NCI-H1048 (cell line): ENCODE results near the gene DCTN3.
"Not testable (repeated sequence)": the region's sequence is repeated elsewhere in the genome, so short reads cannot be mapped to it uniquely, and the experiment has no call there.

Source experiments
- DNase-seq: peaks from one replicate; lab custom pipeline; 2025; lab: John Stamatoyannopoulos, UW

The DCTN3 gene

GRCh38 chr9:34647084-34647403 is 26.7 kb upstream of the DCTN3 start:
- no peak for DNase-seq

GRCh38 chr9:34646211-34647083 is 26.2 kb upstream of the DCTN3 start, which contains the start of gene GALT:
Gene GALT, plus strand, starts transcription at chr9:34646675. Its CDS starts 30 bp downstream, at chr9:34646705.
- DNase-seq: peak; percentile 78

GRCh38 chr9:34644766-34645314 is 24.5 kb upstream of the DCTN3 start:
- DNase-seq: no peak

- DNase-seq: no peak
Measured at GRCh38 chr9:34642679-34643078, 22.4 kb upstream of the DCTN3 start.

- not testable (repeated sequence) for DNase-seq
Measured at GRCh38 chr9:34639322-34639721, 19.0 kb upstream of the DCTN3 start.

GRCh38 chr9:34638138-34638445 is 17.8 kb upstream of the DCTN3 start:
- DNase-seq: no peak

- peak; percentile 77 for DNase-seq
Measured at GRCh38 chr9:34637356-34638137, 17.3 kb upstream of the DCTN3 start, which contains the start of gene SIGMAR1. Gene SIGMAR1, minus strand, starts transcription at chr9:34637787. Its CDS starts 90 bp downstream, at chr9:34637697.

GRCh38 chr9:34636791-34637355 is 16.6 kb upstream of the DCTN3 start:
- DNase-seq: no peak

- no peak for DNase-seq
Measured at GRCh38 chr9:34635556-34635955, 15.3 kb upstream of the DCTN3 start.

GRCh38 chr9:34634551-34635248 is 14.4 kb upstream of the DCTN3 start:
- no peak for DNase-seq

GRCh38 chr9:34633851-34634550 is 13.7 kb upstream of the DCTN3 start:
- no peak for DNase-seq

GRCh38 chr9:34633166-34633565 is 12.9 kb upstream of the DCTN3 start:
- DNase-seq: no peak

GRCh38 chr9:34630402-34631154 is 10.3 kb upstream of the DCTN3 start:
- no peak for DNase-seq

GRCh38 chr9:34629491-34629808 is 9.2 kb upstream of the DCTN3 start:
- no peak for DNase-seq

GRCh38 chr9:34628656-34629490 is 8.6 kb upstream of the DCTN3 start, which contains the start of gene ARID3C:
Gene ARID3C, minus strand, starts transcription at chr9:34629066. Its CDS starts 1,052 bp downstream, at chr9:34628014.
- no peak for DNase-seq

- DNase-seq: no peak
Measured at GRCh38 chr9:34627716-34628655, 7.7 kb upstream of the DCTN3 start.

- DNase-seq: no peak
Measured at GRCh38 chr9:34625186-34625486, 4.8 kb upstream of the DCTN3 start.

- DNase-seq: no peak
Measured at GRCh38 chr9:34624475-34625185, 4.3 kb upstream of the DCTN3 start.
